ENCODE measurements around the gene NSUN2.

- no peak for TF ChIP-seq CTCF (IDR thresholded peaks at IDR 0.05; ENCODE audit: poor library complexity, severe bottlenecking)
- TF ChIP-seq EP300 (conservative IDR thresholded peaks at IDR 0.05; ENCODE audit: poor library complexity, severe bottlenecking), result no peak
- TF ChIP-seq POLR2AphosphoS5 (IDR thresholded peaks at IDR 0.05), result no peak
- no peak for TF ChIP-seq REST (IDR thresholded peaks at IDR 0.05; ENCODE audit: borderline replicate concordance)
- no peak for TF ChIP-seq EZH2 (IDR thresholded peaks at IDR 0.05; ENCODE audit: borderline replicate concordance, insufficient read depth, low read length, poor library complexity, severe bottlenecking)
Observed at GRCh38 chr5:6623228-6623627, 9.6 kb downstream of the NSUN2 start.

Data from neural cell (in vitro differentiated cells).